Right lobe of liver (tissue), 4 donors: ENCODE results near the gene ATP6V1A.

Source experiments
- CTCF ChIP-seq, 4 donors: fragments of 200-600 bp in 3 of 4; fragments of 450-650 bp in 1 of 4; IDR thresholded peaks; one replicate each; pipeline versions ENCODE4 v1.5.1 to v1.8.0; 2016 to 2022; ENCODE audit warnings: antibody characterized with exemption in 4 of 4, mild to moderate bottlenecking in 2 of 4
- POLR2A ChIP-seq: fragments of 450-650 bp; IDR thresholded peaks from one replicate; pipeline ENCODE4 v1.6.1; 2017; ENCODE audit warnings: antibody characterized with exemption, mild to moderate bottlenecking
- donor health status: DM: no; HTN: no; CAD: no.
- donor health status: DM: no; HTN: no; CAD: no.
- donor health status: DM: no; HTN: yes; CAD: no.

DNA sequence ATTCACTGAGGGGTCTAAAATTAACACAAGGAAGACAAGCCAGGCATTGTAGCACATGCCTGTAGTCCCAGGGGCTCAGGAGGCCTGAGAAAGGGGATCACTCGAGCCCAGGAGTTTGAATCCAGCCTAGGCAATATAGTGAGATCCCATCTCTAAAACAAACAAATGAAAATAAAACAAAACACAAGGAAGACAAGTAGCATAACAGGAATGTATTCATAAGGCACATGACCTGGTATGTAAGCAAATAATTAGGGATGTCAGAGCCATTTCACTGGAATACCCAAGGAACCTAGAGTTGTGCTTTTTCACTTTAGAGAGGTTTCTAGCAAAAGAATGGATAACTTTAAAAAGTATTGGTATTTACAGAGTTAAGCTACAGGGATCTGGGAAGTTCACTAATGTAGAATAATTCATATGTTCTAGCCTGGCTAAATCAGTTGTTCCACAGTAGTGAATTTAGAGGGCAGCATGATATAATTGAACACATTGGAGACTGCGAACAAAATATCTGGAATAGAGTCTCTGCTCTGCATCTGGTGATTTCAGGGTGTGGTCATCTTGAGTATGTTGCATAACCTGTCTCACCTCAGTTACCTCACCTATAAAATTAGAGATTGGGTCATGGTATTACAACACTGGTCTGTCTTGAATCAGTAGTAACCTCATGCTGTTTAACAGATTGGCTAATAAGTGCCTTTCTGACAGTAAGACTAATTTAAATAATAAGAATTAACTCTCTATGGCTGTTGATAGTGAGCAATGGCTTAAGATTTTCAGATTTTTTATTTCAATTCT is 101.0 kb downstream of the ATP6V1A start:
- TF ChIP-seq CTCF (IDR thresholded peaks at IDR 0.05) (no peak), POLR2A (no peak)
